ENCODE measurements around the gene NDST1.

NDST1 gene

GRCh38 chr5:150553402-150553801 lies 45.5 kb downstream of the NDST1 start:
- Histone ChIP-seq H3K9me3 (ENCODE audit: control insufficient read depth in 5 of 5, low read length in 5 of 5) (no peaks in the 10 kb centered on the region), H3K36me3 (ENCODE audit: control insufficient read depth in 5 of 5, insufficient read depth in 5 of 5, low read length in 5 of 5) (peaks cover 8 to 84% (median 81%) of the 10 kb centered on the region in 5 donors), H3K27ac (ENCODE audit: low read depth, low read length) (no peak overlapping the region), H3K9ac (ENCODE audit: low read length in 5 of 5) (no peak overlapping the region), H3K4me1 (ENCODE audit: control insufficient read depth in 5 of 5, insufficient read depth in 5 of 5, low read length in 5 of 5) (peaks cover 0 to 14% (median 7%) of the 10 kb centered on the region in 5 donors), H3K27me3 (ENCODE audit: control insufficient read depth in 5 of 5, insufficient read depth in 4 of 5, low read length in 5 of 5) (no peaks in the 10 kb centered on the region), H3K4me3 (ENCODE audit: low read depth in 1 of 5, low read length in 5 of 5) (no peak overlapping the region)

- Histone ChIP-seq H3K4me1 (ENCODE audit: control insufficient read depth in 5 of 5, insufficient read depth in 5 of 5, low read length in 5 of 5) (peaks cover 0 to 14% (median 7%) of the 10 kb centered on the region in 5 donors), H3K4me3 (ENCODE audit: low read depth in 1 of 5, low read length in 5 of 5) (no peak overlapping the region), H3K9me3 (ENCODE audit: control insufficient read depth in 5 of 5, low read length in 5 of 5) (no peaks in the 10 kb centered on the region), H3K9ac (ENCODE audit: low read length in 5 of 5) (no peak overlapping the region), H3K36me3 (ENCODE audit: control insufficient read depth in 5 of 5, insufficient read depth in 5 of 5, low read length in 5 of 5) (peaks cover 8 to 79% (median 77%) of the 10 kb centered on the region in 5 donors), H3K27ac (ENCODE audit: low read depth, low read length) (no peak overlapping the region), H3K27me3 (ENCODE audit: control insufficient read depth in 5 of 5, insufficient read depth in 4 of 5, low read length in 5 of 5) (no peaks in the 10 kb centered on the region)
Measured at GRCh38 chr5:150553911-150554310, 46.0 kb downstream of the NDST1 start.

- Histone ChIP-seq H3K9me3 (ENCODE audit: control insufficient read depth in 5 of 5, low read length in 5 of 5) (no peaks in the 10 kb centered on the region), H3K4me3 (ENCODE audit: low read depth in 1 of 5, low read length in 5 of 5) (no peak overlapping the region), H3K27me3 (ENCODE audit: control insufficient read depth in 5 of 5, insufficient read depth in 4 of 5, low read length in 5 of 5) (no peaks in the 10 kb centered on the region), H3K36me3 (ENCODE audit: control insufficient read depth in 5 of 5, insufficient read depth in 5 of 5, low read length in 5 of 5) (peaks cover 6 to 69% (median 68%) of the 10 kb centered on the region in 5 donors), H3K27ac (ENCODE audit: low read depth, low read length) (no peak overlapping the region), H3K4me1 (ENCODE audit: control insufficient read depth in 5 of 5, insufficient read depth in 5 of 5, low read length in 5 of 5) (peaks cover 0 to 14% (median 7%) of the 10 kb centered on the region in 5 donors), H3K9ac (ENCODE audit: low read length in 5 of 5) (no peak overlapping the region)
Measured at GRCh38 chr5:150554857-150555256, 46.9 kb downstream of the NDST1 start.

GRCh38 chr5:150556106-150556505 lies 48.2 kb downstream of the NDST1 start:
- Histone ChIP-seq H3K36me3 (ENCODE audit: control insufficient read depth in 5 of 5, insufficient read depth in 5 of 5, low read length in 5 of 5) (peaks cover 1 to 57% (median 56%) of the 10 kb centered on the region in 5 donors), H3K27ac (ENCODE audit: low read depth, low read length) (no peak overlapping the region), H3K27me3 (ENCODE audit: control insufficient read depth in 5 of 5, insufficient read depth in 4 of 5, low read length in 5 of 5) (no peaks in the 10 kb centered on the region), H3K9ac (ENCODE audit: low read length in 5 of 5) (no peak overlapping the region), H3K4me1 (ENCODE audit: control insufficient read depth in 5 of 5, insufficient read depth in 5 of 5, low read length in 5 of 5) (peaks cover 0 to 14% (median 7%) of the 10 kb centered on the region in 5 donors), H3K9me3 (ENCODE audit: control insufficient read depth in 5 of 5, low read length in 5 of 5) (no peaks in the 10 kb centered on the region), H3K4me3 (ENCODE audit: low read depth in 1 of 5, low read length in 5 of 5) (no peak overlapping the region)

GRCh38 chr5:150556859-150557508 lies 49.1 kb downstream of the NDST1 start:
- H3K27ac ChIP-seq (ENCODE audit: low read depth, low read length), result no peak overlapping the region
- no peaks in the 10 kb centered on the region for H3K9me3 ChIP-seq (ENCODE audit: control insufficient read depth in 5 of 5, low read length in 5 of 5)
- H3K4me1 ChIP-seq (ENCODE audit: control insufficient read depth in 5 of 5, insufficient read depth in 5 of 5, low read length in 5 of 5), result peaks cover 0 to 21% (median 12%) of the 10 kb centered on the region in 5 donors
- no peaks in the 10 kb centered on the region for H3K27me3 ChIP-seq (ENCODE audit: control insufficient read depth in 5 of 5, insufficient read depth in 4 of 5, low read length in 5 of 5)
- no peak overlapping the region for H3K9ac ChIP-seq (ENCODE audit: low read length in 5 of 5)
- H3K36me3 ChIP-seq (ENCODE audit: control insufficient read depth in 5 of 5, insufficient read depth in 5 of 5, low read length in 5 of 5), result peaks cover 0 to 48% (median 47%) of the 10 kb centered on the region in 5 donors
- H3K4me3 ChIP-seq (ENCODE audit: low read depth in 1 of 5, low read length in 5 of 5), result no peak overlapping the region

- Histone ChIP-seq H3K4me3 (ENCODE audit: low read depth in 1 of 5, low read length in 5 of 5) (no peak overlapping the region), H3K27ac (ENCODE audit: low read depth, low read length) (no peak overlapping the region), H3K4me1 (ENCODE audit: control insufficient read depth in 5 of 5, insufficient read depth in 5 of 5, low read length in 5 of 5) (peaks cover 0 to 25% (median 16%) of the 10 kb centered on the region in 5 donors), H3K36me3 (ENCODE audit: control insufficient read depth in 5 of 5, insufficient read depth in 5 of 5, low read length in 5 of 5) (peaks cover 0 to 43% (median 42%) of the 10 kb centered on the region in 5 donors), H3K27me3 (ENCODE audit: control insufficient read depth in 5 of 5, insufficient read depth in 4 of 5, low read length in 5 of 5) (no peaks in the 10 kb centered on the region), H3K9ac (ENCODE audit: low read length in 5 of 5) (no peak overlapping the region), H3K9me3 (ENCODE audit: control insufficient read depth in 5 of 5, low read length in 5 of 5) (peaks cover 0 to 3% (median 0%) of the 10 kb centered on the region in 5 donors)
Measured at GRCh38 chr5:150557509-150557872, 49.6 kb downstream of the NDST1 start.

- peaks cover 0 to 5% (median 3%) of the 10 kb centered on the region in 5 donors for H3K9me3 ChIP-seq (ENCODE audit: control insufficient read depth in 5 of 5, low read length in 5 of 5)
- peaks cover 0 to 37% (median 35%) of the 10 kb centered on the region in 5 donors for H3K36me3 ChIP-seq (ENCODE audit: control insufficient read depth in 5 of 5, insufficient read depth in 5 of 5, low read length in 5 of 5)
- H3K4me1 ChIP-seq (ENCODE audit: control insufficient read depth in 5 of 5, insufficient read depth in 5 of 5, low read length in 5 of 5), result peaks cover 0 to 25% (median 16%) of the 10 kb centered on the region in 5 donors
- no peak overlapping the region for H3K4me3 ChIP-seq (ENCODE audit: low read depth in 1 of 5, low read length in 5 of 5)
- no peak overlapping the region for H3K9ac ChIP-seq (ENCODE audit: low read length in 5 of 5)
- no peaks in the 10 kb centered on the region for H3K27me3 ChIP-seq (ENCODE audit: control insufficient read depth in 5 of 5, insufficient read depth in 4 of 5, low read length in 5 of 5)
- no peak overlapping the region for H3K27ac ChIP-seq (ENCODE audit: low read depth, low read length)
Measured at GRCh38 chr5:150558088-150558621, 50.2 kb downstream of the NDST1 start.

GRCh38 chr5:150559088-150559487 lies 51.2 kb downstream of the NDST1 start:
- Histone ChIP-seq H3K36me3 (ENCODE audit: control insufficient read depth in 5 of 5, insufficient read depth in 5 of 5, low read length in 5 of 5) (peaks cover 0 to 28% (median 26%) of the 10 kb centered on the region in 5 donors), H3K9me3 (ENCODE audit: control insufficient read depth in 5 of 5, low read length in 5 of 5) (peaks cover 0 to 5% (median 3%) of the 10 kb centered on the region in 5 donors), H3K4me1 (ENCODE audit: control insufficient read depth in 5 of 5, insufficient read depth in 5 of 5, low read length in 5 of 5) (peaks cover 0 to 25% (median 16%) of the 10 kb centered on the region in 5 donors), H3K4me3 (ENCODE audit: low read depth in 1 of 5, low read length in 5 of 5) (no peak overlapping the region), H3K27me3 (ENCODE audit: control insufficient read depth in 5 of 5, insufficient read depth in 4 of 5, low read length in 5 of 5) (no peaks in the 10 kb centered on the region), H3K9ac (ENCODE audit: low read length in 5 of 5) (no peak overlapping the region), H3K27ac (ENCODE audit: low read depth, low read length) (no peak overlapping the region)

GRCh38 chr5:150559701-150560100 lies 51.8 kb downstream of the NDST1 start:
- H3K9ac ChIP-seq (ENCODE audit: low read length in 5 of 5), result no peak overlapping the region
- H3K9me3 ChIP-seq (ENCODE audit: control insufficient read depth in 5 of 5, low read length in 5 of 5), result peaks cover 0 to 5% (median 3%) of the 10 kb centered on the region in 5 donors
- H3K36me3 ChIP-seq (ENCODE audit: control insufficient read depth in 5 of 5, insufficient read depth in 5 of 5, low read length in 5 of 5), result peaks cover 0 to 23% (median 22%) of the 10 kb centered on the region in 5 donors
- no peak overlapping the region for H3K27ac ChIP-seq (ENCODE audit: low read depth, low read length)
- H3K4me3 ChIP-seq (ENCODE audit: low read depth in 1 of 5, low read length in 5 of 5), result no peak overlapping the region
- peaks cover 0 to 25% (median 16%) of the 10 kb centered on the region in 5 donors for H3K4me1 ChIP-seq (ENCODE audit: control insufficient read depth in 5 of 5, insufficient read depth in 5 of 5, low read length in 5 of 5)
- no peaks in the 10 kb centered on the region for H3K27me3 ChIP-seq (ENCODE audit: control insufficient read depth in 5 of 5, insufficient read depth in 4 of 5, low read length in 5 of 5)

- Histone ChIP-seq H3K9ac (ENCODE audit: low read length in 5 of 5) (no peak overlapping the region), H3K4me3 (ENCODE audit: low read depth in 1 of 5, low read length in 5 of 5) (no peak overlapping the region), H3K9me3 (ENCODE audit: control insufficient read depth in 5 of 5, low read length in 5 of 5) (peaks cover 0 to 5% (median 3%) of the 10 kb centered on the region in 5 donors), H3K36me3 (ENCODE audit: control insufficient read depth in 5 of 5, insufficient read depth in 5 of 5, low read length in 5 of 5) (peaks cover 0 to 14% (median 13%) of the 10 kb centered on the region in 5 donors), H3K27ac (ENCODE audit: low read depth, low read length) (no peak overlapping the region), H3K4me1 (ENCODE audit: control insufficient read depth in 5 of 5, insufficient read depth in 5 of 5, low read length in 5 of 5) (peaks cover 0 to 25% (median 16%) of the 10 kb centered on the region in 5 donors), H3K27me3 (ENCODE audit: control insufficient read depth in 5 of 5, insufficient read depth in 4 of 5, low read length in 5 of 5) (no peaks in the 10 kb centered on the region)
Measured at GRCh38 chr5:150560401-150561191, 52.7 kb downstream of the NDST1 start.

Data from subcutaneous abdominal adipose tissue (tissue), 5 donors.